ENCODE data around the gene RGS6.
A peak's percentile ranks its signal among the peaks of the same experiment; 100 is the strongest.
"Not testable (repeated sequence)": the region's sequence is repeated elsewhere in the genome, so short reads cannot be mapped to it uniquely, and the experiment has no call there.

Gene RGS6

DNA sequence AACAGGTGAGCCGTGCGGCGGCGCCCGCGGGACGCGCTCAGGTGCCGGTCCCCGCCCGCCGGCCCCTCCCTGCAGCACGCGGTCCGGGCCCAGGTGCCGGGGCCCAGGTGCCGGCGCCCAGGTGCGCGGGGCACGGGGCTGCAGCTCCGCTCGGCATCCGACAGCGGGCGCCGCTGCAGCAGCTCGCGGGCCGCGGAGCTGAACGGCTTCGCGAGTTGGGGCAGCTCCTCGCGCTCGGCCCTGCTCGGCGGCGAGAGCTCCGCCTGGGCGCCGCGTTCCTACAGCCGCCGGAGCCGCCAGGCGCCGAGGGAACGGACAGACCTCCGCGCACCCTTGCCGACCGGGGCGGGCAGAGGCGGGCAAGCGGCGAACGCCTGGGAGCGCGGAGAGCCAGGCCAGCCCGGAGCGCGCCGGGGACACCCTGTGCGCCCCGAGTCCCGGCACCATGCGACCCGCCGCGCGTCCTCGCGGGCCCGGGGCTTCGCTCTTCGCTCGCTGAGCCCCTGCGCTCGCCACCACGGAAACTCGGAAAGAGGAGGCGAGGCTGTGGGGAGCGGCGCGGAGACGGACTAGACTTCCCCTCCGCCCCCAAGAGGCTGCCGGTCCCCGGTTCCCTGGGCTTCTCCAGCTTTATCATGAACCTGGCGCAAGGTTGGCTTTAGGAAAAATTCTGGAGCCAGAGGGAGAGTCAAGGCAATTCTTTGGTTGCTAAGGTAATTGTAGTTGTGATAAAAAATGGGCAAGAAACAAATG lies at the start of gene RGS6:
Gene RGS6 (plus strand): TSS at position 201 of the 753 bp plus-strand sequence.
- peak; percentile 96 for FAIRE-seq
- peak; percentile 91 for DNase-seq (ENCODE audit: low spot score)

DNA sequence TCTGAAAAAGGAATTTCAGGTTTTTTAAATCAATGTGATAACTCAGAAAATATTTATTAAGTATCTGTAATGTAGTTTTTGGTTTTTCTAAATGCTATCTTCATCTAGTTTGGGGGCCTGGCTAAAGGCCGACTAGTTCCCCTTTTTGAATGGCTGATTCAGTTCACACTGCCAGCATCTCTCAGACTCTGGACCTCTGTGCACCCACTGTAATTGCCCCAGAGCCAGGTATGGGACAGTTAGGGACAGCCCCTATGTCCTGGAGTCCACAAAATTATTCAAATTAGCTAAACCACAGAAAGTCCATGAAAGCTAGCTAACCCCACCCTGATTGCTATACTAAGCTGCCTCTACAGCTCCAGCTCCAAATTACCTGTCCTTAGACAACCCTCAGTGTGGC lies 49.1 kb upstream of the RGS6 start:
- FAIRE-seq (no peak), DNase-seq (ENCODE audit: low spot score) (no peak)

DNA sequence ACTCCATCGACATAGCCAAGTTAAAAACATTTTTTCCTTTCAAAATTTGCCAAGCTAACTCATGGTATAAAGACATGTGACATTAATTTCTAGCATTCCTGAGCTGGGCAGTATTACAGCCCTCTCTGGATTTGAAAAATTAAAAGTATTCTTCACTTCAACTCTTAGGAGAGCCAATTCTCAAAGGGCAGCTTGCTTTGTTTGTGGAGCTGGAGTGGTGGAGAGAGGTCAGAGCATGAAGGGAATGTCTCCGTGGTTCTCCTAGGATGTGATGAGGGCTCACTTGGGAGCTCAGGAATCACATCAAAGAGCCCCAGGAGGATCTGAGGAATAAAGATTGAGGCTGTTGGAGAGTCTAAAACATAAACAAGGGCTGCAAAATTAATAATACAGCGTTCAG lies 46.9 kb upstream of the RGS6 start:
- no peak for DNase-seq (ENCODE audit: low spot score)
- FAIRE-seq: peak; percentile 23

DNA sequence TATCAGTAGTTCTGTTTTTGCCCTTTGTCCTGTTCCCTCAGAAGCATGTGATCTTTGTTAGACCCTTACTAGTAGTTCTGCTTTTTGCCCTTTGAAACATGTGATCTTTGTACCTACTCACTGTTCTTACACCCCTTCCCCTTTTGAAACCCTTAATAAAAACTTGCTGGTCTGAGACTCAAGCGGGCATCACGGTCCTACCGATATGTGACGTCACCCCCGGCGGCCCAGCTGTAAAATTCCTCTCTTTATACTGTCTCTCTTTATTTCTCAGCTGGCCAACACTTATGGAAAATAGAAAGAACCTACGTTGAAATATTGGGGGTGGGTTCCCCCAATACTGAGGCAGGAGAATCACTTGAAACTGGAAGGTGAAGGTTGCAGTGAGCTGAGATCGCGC lies 44.4 kb upstream of the RGS6 start:
- not testable (repeated sequence) for DNase-seq (ENCODE audit: low spot score); FAIRE-seq

DNA sequence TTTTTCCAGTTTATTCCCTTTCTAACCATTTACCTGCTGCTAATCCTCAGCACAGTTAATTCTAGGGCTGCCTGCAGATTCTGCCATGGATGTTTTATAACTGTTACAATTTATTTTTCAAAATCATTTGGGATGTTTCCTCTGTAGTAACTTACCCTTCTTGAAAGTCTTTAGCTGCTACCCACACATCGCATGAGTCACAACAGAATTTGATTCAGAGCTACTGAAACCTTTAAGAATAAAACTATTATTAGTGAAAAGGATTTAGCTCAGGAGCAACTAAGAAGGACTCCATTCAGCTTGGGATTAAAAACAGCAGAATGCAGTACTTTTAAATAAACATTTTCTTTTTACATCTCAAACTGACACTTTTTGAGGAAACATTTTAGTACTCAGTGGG lies 41.7 kb upstream of the RGS6 start:
- no peak for FAIRE-seq
- no peak for DNase-seq (ENCODE audit: low spot score)

DNA sequence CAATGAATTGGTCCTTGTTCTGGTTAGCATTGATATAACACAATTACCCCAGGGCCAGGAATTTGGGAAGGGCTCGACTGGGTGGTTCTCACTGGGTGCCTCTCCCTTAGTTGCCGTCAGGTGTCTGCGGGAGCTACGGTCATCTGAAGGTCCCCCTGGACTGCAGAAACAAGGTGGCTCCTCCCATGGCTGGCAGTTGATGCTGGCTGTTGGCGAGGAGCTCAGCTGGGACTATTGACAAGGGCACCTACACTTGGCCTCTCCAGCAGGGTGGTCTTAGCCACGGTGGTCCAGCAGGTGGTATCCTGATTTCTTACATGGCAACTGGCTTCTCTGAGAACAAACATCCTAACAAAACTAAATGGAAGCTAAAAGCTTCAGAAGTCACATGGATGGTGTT lies 41.0 kb upstream of the RGS6 start:
- FAIRE-seq (no peak), DNase-seq (ENCODE audit: low spot score) (no peak)

DNA sequence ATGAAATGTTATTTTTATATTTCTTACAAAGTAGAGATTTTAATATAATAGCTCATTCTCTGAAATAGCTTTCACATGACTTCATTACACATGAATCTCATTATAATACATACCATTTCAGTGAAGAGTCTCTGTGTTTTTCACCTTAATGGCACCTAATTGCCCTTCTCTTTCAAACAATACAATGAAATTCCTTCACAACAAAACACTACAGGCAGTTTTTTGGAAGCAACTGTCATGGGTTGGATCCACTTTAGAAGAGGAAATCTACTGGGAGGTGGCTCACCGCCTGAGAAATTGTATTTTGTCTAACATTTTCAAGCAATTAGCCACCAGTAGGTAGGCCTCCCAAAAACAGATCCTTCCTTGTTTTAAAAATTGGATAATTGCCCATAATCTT lies 40.3 kb upstream of the RGS6 start:
- FAIRE-seq (no peak), DNase-seq (ENCODE audit: low spot score) (no peak)

DNA sequence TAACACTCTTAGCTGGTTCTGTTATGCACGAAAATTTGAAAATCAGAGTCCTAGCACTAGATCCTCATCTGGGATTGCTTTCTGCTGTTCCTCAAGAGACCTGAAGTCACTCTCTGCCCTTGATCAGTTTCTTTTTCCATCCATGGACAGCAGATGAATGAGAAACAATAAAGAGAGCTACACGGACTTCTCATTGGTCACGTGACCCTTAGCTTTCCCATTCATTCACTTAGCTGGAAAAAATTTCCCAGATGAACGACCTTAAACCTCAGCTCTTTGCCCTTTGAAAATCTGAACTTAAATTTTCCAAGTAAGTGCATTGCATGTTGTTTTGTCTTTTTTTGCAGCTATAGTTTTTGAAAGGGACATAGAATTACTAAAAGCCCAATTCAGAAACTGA lies 27.2 kb upstream of the RGS6 start:
- no peak for DNase-seq (ENCODE audit: low spot score)
- no peak for FAIRE-seq

DNA sequence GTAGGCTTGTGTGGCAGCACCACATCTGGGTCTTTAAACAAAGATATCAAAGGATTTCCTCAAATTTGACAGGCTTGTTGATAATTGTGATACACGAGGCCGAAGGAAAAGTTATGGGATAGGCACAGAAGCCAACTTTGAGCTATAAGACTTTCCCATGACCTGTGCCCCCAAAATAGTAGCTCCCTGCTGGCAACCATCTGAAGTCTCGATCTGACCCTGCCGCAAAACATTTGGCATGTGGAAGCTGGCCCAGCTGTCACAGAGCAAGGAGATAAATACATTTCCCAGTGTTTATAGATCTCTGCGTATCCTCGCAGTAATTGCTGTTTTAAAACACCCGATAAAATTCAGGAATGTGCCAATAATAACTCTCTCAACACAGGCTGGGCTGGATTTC lies 26.4 kb upstream of the RGS6 start:
- FAIRE-seq: no peak
- DNase-seq (ENCODE audit: low spot score): no peak

DNA sequence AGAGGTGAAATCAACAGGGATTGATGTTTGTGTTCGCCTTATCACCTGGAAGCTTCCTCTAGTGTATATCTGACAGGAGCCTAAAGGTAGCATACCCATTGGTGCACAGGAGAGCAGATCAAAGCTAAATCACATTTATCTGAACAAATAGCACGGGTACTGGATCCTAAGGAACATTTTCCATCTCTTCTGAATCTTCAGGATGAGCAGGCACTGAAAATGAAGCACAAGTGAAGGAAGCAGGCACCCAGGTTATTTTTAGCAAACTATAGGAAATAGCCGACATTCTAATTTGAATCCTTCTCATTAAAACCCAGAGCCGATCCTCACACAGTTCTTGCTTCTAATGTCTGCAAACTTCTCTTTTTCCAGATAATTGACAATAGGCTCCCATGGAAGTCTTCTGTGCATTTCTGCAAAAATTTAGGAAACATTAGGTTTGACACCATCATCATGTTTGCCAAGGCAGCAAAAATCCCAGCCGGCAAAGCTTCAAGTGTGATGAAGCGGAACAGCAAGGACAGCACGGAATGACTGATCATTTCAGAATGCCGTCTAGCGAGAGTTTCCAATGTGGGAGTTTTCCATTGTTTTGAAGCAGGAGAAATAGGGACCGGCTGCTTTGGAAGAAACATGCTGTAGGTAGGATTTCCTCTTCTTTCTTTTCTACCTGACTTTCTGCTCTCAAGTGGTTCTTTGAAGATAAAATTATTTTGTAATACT lies 24.3 kb upstream of the RGS6 start:
- DNase-seq (ENCODE audit: low spot score) (no peak), FAIRE-seq (no peak)

DNA sequence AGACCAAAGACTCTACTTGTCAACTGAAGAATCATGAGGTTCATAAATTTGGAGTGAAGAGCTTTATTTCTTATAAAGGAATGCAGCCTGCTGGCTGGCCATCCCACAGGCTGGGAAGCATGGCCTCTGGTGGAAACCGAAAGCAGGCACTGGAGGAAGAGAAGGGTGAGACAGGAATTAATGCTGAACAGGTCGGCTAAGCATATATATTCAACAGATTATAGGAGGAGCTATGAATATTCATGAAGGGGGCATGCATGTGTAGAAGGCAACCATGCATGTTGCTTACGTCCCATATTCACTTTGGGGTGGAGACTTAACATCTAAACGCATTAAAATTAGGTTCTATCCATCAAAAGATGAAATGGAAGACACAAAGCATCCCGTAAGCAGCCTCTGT lies 20.6 kb upstream of the RGS6 start:
- DNase-seq (ENCODE audit: low spot score) (no peak), FAIRE-seq (no peak)

DNA sequence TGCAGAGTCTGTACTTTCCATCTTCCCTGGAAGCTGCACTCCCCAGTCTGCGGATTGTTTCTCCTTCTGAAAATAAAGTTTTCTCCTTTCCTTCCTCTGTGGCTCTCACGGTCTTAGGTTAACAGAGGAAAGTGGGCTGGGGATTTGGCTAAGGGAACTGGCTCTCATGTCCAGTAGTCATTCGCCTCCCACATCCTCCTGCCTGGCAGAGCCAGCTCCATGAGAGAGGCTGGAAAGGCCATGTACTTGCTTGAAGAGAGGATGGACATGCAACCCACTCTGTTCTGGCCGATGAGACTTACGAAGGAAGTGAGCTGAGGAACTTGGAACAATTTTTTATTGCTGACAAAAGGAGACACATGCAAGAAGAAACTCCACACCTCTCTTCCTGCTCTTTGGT lies 18.9 kb upstream of the RGS6 start:
- peak; percentile 81 for FAIRE-seq

DNA sequence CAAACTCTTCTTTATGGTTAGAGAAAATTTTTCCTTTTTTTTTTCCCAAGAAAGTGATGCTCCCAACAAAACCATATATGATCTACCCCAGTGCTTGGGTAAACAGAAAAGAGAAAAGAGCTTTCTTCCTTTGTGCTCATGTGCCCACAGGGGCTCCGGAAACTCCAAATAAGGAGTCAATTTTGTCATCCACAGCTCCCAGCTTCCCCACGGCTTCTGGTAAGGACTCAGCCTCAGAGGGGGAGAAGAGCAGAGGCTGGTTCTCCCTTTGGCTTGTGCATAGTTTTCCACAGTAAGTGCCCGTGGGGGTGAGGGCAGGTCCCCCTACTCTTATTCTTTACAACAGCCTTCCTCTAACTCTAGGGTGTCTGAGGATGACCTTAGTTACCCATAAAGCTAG lies 13.3 kb upstream of the RGS6 start:
- FAIRE-seq: no peak
- DNase-seq (ENCODE audit: low spot score): no peak

More for the DNA sequence above, 18.9 kb upstream of the RGS6 start:
- no peak for DNase-seq (ENCODE audit: low spot score)

DNA sequence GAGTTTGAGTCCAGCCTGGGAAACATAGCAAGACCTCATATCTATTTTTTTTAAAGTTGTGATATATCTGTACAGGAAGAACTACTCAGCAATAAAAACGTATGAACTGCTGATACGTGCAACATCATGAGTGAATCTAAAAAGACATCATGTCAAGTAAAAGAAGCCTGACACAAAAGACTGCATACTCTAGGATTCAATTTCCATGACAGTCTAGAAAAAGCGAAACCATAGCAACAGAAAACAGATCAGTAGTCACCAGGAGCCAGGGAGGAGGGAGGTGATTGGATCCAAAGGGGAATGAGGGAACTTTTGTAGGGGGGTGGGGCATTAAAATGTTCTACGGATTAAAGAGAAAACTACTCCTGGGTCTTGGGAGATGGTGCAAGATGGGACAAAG lies 8.7 kb upstream of the RGS6 start:
- FAIRE-seq (no peak), DNase-seq (ENCODE audit: low spot score) (no peak)

DNA sequence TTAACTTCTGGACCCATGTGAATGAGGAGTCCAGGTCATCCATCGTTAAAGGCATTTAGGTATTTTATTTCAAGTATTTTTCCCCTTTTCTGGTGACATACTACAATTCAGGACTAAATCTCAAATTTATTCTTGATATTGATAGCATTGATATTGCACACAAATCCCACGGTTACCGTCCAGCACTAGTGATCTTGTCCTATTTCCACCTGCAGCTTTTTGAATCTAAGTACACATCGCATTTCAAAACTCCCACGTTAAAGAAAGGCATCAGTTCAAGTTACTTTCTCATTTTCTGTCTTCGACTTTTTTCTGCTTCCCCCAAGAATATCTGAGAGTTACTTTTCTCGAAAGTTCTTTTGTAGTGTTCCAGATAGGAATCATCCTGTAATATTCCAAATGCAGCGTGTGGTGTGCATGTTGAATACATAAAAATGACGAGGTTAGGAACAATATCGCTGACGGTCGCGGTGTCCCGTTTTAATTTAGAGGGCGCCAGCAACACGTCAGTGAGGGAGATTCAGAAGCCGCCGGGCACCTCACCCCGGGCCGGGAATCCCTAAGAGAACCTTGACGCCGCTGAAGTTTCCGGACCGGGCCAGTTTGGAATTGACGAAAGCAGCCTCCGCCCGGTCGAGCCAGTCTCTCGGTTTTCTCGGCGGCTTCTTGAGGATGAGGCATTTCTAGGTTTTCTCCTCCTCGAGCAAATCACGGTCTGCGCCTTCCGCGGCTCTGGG lies 569 bp upstream of the RGS6 start:
- FAIRE-seq: peak; percentile 86
- peak; percentile 62 for DNase-seq (ENCODE audit: low spot score)

DNA sequence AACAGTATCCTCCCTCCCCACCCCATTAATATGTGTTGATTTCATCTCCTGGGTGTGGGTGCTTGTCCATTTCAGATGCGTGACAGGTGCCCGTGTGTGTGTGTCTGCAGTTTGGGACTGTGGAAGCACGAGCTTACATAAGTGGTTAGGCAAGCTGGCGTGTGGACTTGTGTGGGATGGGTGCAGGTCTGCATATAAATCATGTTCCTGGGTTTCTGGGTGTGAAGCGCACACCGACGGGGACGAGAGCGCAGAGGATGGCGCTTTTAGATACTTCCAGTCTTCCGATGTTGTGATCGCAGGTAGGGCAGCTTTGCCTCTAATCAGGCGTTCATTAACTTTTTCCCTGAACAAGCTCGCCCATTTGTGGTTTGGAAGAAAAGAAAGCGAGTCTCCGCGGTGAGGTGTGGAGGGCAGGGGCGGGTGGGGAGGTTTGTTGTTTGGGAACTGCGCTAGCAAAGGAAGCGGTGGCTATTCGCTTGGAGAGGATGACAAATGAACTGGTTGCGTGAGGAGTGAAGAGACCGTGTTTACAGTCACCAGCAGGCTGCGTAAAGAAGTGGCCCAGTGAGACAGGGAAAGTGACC lies 865 bp downstream of the RGS6 start:
- DNase-seq (ENCODE audit: low spot score) (no peak), FAIRE-seq (peak; percentile 95)

DNA sequence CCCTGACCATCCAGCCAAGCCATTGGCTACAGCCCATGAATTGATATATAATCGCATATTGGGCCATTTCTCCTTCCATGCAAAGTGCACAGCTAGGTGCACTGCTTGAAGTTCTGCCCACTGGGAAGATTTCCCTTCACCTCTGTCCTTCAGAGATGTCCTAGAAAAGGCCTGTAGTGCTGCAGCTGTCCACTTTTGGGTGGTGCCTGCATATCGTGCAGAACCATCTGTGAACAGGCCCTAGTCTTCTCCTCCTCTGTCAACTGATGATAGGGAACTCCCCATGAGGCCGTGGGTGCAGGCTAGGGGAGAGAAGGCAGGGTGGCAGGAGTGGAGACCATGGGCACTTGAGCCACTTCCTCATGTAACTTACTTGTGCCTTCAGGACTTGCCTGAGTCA lies 6.0 kb downstream of the RGS6 start:
- DNase-seq (ENCODE audit: low spot score): not testable (repeated sequence)

DNA sequence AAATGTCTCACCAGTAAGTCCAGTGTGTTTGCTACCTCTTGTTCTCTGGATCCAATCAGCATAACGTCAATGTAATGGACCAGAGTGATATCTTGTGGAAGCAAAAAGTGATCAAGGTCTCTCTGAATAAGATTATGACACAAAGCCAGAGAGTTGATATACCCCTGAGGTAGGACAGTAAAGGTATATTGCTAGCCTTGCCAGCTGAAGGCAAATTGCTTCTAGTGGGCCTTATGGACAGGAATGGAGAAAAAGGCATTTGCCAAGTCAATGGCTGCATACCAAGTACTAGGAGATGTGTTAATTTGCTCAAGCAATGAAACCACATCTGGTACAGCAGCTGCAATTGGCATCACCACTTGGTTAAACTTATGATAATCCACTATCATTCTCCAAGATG lies 7.1 kb downstream of the RGS6 start:
- DNase-seq (ENCODE audit: low spot score): not testable (repeated sequence)

More for the DNA sequence above, 6.0 kb downstream of the RGS6 start:
- FAIRE-seq: not testable (repeated sequence)

DNA sequence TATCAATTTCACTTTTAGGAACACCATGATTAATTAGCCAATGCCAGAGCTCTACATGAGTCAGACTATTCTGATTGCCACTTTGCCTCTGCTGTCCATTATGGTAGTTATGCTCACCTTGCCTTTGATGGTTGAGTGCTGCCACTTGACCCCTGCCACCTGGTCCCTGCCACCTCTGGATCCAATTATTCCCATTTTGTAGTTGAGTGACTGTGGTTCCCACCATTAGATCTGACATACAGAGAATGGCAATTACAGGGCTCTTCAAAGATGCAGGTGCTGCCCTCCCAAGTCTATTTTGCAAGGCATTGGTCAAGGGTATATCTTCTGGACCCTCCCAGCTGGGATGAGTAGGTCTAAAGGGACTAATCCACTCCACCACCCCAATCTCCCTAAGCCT lies 8.3 kb downstream of the RGS6 start:
- FAIRE-seq; DNase-seq (ENCODE audit: low spot score): not testable (repeated sequence)

More for the DNA sequence above, 7.1 kb downstream of the RGS6 start:
- not testable (repeated sequence) for FAIRE-seq

DNA sequence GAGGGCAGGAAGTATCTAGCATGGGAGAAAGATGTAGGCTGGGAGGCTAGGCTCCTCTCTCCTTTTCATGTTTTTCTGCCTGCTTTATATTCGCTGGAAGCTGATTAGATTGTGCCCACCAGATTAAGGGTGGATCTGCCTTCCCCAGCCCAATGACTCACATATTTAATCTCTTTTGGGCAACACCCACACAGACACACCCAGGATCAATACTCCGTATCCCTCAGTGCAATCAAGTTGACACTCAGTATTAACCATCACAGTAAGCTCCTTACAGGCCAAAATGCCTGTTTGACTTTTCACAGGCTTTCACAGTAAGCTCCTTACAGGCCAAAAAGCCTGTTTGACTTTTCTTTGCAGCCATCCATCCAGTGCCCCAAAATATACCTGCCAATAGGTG lies 9.4 kb downstream of the RGS6 start:
- DNase-seq (ENCODE audit: low spot score); FAIRE-seq: not testable (repeated sequence)

DNA sequence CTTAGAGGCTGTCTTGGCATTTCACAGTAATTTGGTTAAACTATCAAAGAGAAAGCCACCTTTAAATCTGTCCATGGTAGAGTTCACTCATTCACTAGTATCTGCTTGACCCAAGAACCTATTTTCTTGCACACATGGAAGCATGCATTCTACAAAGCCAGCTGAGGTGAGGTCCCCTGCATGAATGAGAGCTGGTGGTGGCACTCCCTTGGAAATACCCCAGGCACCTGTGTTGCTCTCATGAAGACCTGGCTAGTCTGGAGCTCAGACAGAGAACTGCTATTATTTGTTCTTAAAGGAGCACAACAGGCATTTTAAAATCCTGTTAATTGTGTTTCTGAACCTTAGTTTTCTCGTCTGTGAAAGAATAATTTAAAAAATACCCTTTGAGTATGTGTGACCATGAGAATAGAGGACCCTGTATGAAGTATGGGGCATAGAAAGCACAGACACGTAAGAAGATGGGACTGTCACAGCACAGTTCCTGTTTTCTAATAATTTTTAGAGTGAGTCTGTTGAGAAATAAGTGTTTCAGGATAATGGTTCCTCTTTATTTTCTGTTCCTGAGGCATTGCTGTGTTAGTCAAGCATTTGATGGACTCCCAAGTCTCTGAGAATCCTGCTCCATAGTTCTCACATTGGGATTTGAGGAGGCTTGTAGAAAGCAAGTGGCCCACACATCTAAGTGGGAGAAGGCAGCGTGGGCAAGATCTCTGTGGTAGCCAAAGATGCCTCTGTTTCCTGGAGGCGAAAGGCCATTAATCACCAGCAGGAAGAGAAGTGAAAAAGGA lies 10.9 kb downstream of the RGS6 start:
- DNase-seq (ENCODE audit: low spot score): no peak
- no peak for FAIRE-seq
